ENCODE measurements around the gene PINK1.

DNA sequence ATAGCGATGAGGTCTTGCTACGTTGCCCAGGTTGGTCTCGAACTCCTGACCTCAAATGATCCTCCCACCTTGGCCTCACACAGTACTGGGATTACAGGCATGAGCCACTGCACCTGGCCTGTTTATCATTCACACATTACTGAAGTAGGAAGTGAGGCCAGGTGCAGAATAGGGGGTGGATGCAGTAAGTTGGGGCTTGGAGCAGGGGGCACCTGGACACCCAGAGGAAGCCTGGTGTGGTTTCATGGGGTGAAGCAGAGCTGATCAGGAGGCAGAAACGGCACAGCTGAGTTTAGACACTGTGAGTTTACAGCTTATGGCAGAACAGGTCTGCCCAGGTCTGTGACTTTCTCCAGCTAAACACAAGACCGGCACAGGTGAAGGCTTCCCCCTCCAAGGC lies 39.5 kb upstream of the PINK1 start:
- TF ChIP-seq, protein P1, sequence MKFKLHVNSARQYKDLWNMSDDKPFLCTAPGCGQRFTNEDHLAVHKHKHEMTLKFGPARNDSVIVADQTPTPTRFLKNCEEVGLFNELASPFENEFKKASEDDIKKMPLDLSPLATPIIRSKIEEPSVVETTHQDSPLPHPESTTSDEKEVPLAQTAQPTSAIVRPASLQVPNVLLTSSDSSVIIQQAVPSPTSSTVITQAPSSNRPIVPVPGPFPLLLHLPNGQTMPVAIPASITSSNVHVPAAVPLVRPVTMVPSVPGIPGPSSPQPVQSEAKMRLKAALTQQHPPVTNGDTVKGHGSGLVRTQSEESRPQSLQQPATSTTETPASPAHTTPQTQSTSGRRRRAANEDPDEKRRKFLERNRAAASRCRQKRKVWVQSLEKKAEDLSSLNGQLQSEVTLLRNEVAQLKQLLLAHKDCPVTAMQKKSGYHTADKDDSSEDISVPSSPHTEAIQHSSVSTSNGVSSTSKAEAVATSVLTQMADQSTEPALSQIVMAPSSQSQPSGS (tag by site-specific recombination; IDR thresholded peaks at IDR 0.05; ENCODE audit: low read depth): no peak
- no peak for TF ChIP-seq ZNF529 (tag by site-specific recombination; IDR thresholded peaks at IDR 0.05; ENCODE audit: insufficient replicate concordance)
- TF ChIP-seq OSR2 (tag by site-specific recombination; IDR thresholded peaks at IDR 0.05): no peak
- no peak for TF ChIP-seq YY1 (tag by site-specific recombination; IDR thresholded peaks at IDR 0.05)
- TF ChIP-seq KLF9 (tag by site-specific recombination; IDR thresholded peaks at IDR 0.05; ENCODE audit: low read depth): no peak
- no peak for TF ChIP-seq PRDM1 (tag by site-specific recombination; IDR thresholded peaks at IDR 0.05)
- TF ChIP-seq CTCF (tag by site-specific recombination; IDR thresholded peaks at IDR 0.05): no peak
- no peak for TF ChIP-seq ZNF580 (tag by site-specific recombination; IDR thresholded peaks at IDR 0.05)

Measured in HEK293 (cell line).